MM.1S (cell line): ENCODE measurements around the gene PLXNB1.

Experiments
- DNase-seq: peaks from one replicate; pipeline ENCODE4 v3.0.0-alpha.2; 2015
- H2AFZ ChIP-seq: fragments of 300-600 bp; sonication (generic); 2 replicates; pipeline ENCODE4 v1.6.0; 2016; ENCODE audit warnings: antibody characterized with exemption, low read length
- H3F3A ChIP-seq: fragments of 300-600 bp; sonication (generic); 2 replicates; pipeline ENCODE4 v1.6.1; 2016; ENCODE audit warnings: mild to moderate bottlenecking, antibody characterized with exemption, low read length, moderate library complexity, mixed read lengths; ENCODE audit not compliant: insufficient read depth
- H3K27ac ChIP-seq: fragments of 300-600 bp; sonication (generic); 2 replicates; pipeline ENCODE4 v1.5.1; 2016; ENCODE audit warnings: mild to moderate bottlenecking, low read length
- H3K27me3 ChIP-seq: fragments of 300-600 bp; sonication (generic); replicated peaks from 2 replicates; pipeline ENCODE4 v1.6.0; 2016; ENCODE audit warnings: low read length; ENCODE audit not compliant: insufficient read depth
- H3K36me3 ChIP-seq: fragments of 300-600 bp; sonication (generic); replicated peaks from 2 replicates; pipeline ENCODE4 v1.6.1; 2016; ENCODE audit warnings: mild to moderate bottlenecking, low read length, mixed read lengths; ENCODE audit not compliant: insufficient read depth
- H3K4me1 ChIP-seq: fragments of 300-600 bp; sonication (generic); 2 replicates; pipeline ENCODE4 v1.6.1; 2016; ENCODE audit warnings: low read length, mixed read lengths
- H3K4me2 ChIP-seq: fragments of 300-600 bp; sonication (generic); 2 replicates; pipeline ENCODE4 v1.6.0; 2016; ENCODE audit warnings: low read depth, low read length
- H3K4me3 ChIP-seq: fragments of 300-600 bp; sonication (generic); 2 replicates; pipeline ENCODE4 v1.5.1; 2016; ENCODE audit warnings: low read length, mixed read lengths
- H3K79me2 ChIP-seq: fragments of 300-600 bp; sonication (generic); 2 replicates; pipeline ENCODE4 v1.6.1; 2016; ENCODE audit warnings: mixed run types, low read length, mixed read lengths
- H3K9ac ChIP-seq: fragments of 300-600 bp; sonication (generic); 2 replicates; pipeline ENCODE4 v1.6.1; 2016; ENCODE audit warnings: low read length, mixed read lengths
- H3K9me2 ChIP-seq: fragments of 300-600 bp; sonication (generic); replicated peaks from 2 replicates; pipeline ENCODE4 v1.6.1; 2016; ENCODE audit warnings: mild to moderate bottlenecking, low read length, mixed read lengths; ENCODE audit not compliant: insufficient read depth
- H3K9me3 ChIP-seq: fragments of 300-600 bp; sonication (generic); replicated peaks from 2 replicates; pipeline ENCODE4 v1.6.1; 2016; ENCODE audit warnings: mild to moderate bottlenecking, low read length, mixed read lengths; ENCODE audit not compliant: insufficient read depth
- H4K20me1 ChIP-seq: fragments of 300-600 bp; sonication (generic); 2 replicates; pipeline ENCODE4 v1.6.1; 2016; ENCODE audit warnings: mild to moderate bottlenecking, low read length, moderate library complexity, mixed read lengths; ENCODE audit not compliant: insufficient read depth
- EZH2 ChIP-seq: fragments of 300-600 bp; sonication (generic); optimal IDR thresholded peaks from 2 replicates; pipeline ENCODE3; 2017; ENCODE audit warnings: low read depth, mild to moderate bottlenecking, antibody characterized with exemption, low read length, mixed read lengths
- EZH2phosphoT487 ChIP-seq: fragments of 300-600 bp; sonication (generic); IDR thresholded peaks from 2 replicates; pipeline ENCODE4 v1.6.1; 2018; ENCODE audit warnings: antibody characterized with exemption, low read length
- TF ChIP-seq, protein P1 (sequence below): fragments of 300-600 bp; sonication (generic); IDR thresholded peaks from 2 replicates; pipeline ENCODE4 v1.5.1; 2016; ENCODE audit warnings: antibody characterized with exemption, low read length, mixed read lengths

Gene PLXNB1

DNA sequence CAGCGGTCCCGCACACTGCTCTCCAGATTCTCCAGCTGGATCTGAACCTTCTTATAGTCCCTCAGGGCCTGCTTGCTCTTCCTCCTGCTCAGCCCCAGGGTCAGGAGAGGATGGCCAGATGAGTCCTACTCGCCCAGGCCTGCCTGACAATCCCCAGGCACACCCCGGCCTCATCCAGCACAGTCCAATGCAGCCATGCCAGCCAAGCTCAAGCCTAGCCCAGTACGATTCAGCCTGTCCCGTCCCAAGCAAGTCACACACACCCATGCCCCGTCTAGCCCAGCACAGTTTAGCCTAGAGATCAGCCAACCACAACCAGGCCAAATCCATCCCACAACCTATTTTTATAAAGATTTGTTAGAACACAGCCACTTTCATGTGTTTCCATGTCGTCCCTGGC lies 16.8 kb downstream of the PLXNB1 start:
- H3K27ac ChIP-seq, result no peak overlapping the region
- no peak overlapping the region for H2AFZ ChIP-seq
- no peak overlapping the region for H3K4me2 ChIP-seq
- no peak overlapping the region for H3K9ac ChIP-seq
- no peaks in the 10 kb centered on the region for H3F3A ChIP-seq
- TF ChIP-seq, protein P1, sequence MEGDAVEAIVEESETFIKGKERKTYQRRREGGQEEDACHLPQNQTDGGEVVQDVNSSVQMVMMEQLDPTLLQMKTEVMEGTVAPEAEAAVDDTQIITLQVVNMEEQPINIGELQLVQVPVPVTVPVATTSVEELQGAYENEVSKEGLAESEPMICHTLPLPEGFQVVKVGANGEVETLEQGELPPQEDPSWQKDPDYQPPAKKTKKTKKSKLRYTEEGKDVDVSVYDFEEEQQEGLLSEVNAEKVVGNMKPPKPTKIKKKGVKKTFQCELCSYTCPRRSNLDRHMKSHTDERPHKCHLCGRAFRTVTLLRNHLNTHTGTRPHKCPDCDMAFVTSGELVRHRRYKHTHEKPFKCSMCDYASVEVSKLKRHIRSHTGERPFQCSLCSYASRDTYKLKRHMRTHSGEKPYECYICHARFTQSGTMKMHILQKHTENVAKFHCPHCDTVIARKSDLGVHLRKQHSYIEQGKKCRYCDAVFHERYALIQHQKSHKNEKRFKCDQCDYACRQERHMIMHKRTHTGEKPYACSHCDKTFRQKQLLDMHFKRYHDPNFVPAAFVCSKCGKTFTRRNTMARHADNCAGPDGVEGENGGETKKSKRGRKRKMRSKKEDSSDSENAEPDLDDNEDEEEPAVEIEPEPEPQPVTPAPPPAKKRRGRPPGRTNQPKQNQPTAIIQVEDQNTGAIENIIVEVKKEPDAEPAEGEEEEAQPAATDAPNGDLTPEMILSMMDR, result no peak
- TF ChIP-seq EZH2phosphoT487 (no peak), EZH2 (no peak)
- H3K9me2 ChIP-seq, result no peaks in the 10 kb centered on the region
- peaks cover 26% of the 10 kb centered on the region; the same call in 1 of the 2 replicates for H3K27me3 ChIP-seq
- no peaks in the 10 kb centered on the region for H3K9me3 ChIP-seq
- no peaks in the 10 kb centered on the region for H3K4me1 ChIP-seq
- no peaks in the 10 kb centered on the region for H3K79me2 ChIP-seq
- DNase-seq, result no peak
- no peaks in the 10 kb centered on the region for H4K20me1 ChIP-seq
- H3K4me3 ChIP-seq, result no peak overlapping the region
- no peaks in the 10 kb centered on the region for H3K36me3 ChIP-seq

- H4K20me1 ChIP-seq, result no peaks in the 10 kb centered on the region
- TF ChIP-seq EZH2 (no peak), EZH2phosphoT487 (no peak)
- TF ChIP-seq, protein P1, result no peak
- no peak overlapping the region for H2AFZ ChIP-seq
- no peaks in the 10 kb centered on the region for H3K4me1 ChIP-seq
- H3K4me2 ChIP-seq, result no peak overlapping the region
- no peak overlapping the region for H3K4me3 ChIP-seq
- no peak for DNase-seq
- H3K79me2 ChIP-seq, result no peaks in the 10 kb centered on the region
- H3K27me3 ChIP-seq, result peaks cover 29% of the 10 kb centered on the region
- no peaks in the 10 kb centered on the region for H3K36me3 ChIP-seq
- no peak overlapping the region for H3K9ac ChIP-seq
- H3K9me2 ChIP-seq, result no peaks in the 10 kb centered on the region
- H3K9me3 ChIP-seq, result no peaks in the 10 kb centered on the region
- H3K27ac ChIP-seq, result no peak overlapping the region
- H3F3A ChIP-seq, result no peaks in the 10 kb centered on the region
Measured at GRCh38 chr3:48412375-48413001, 17.4 kb downstream of the PLXNB1 start.

- Histone ChIP-seq H3K9ac (no peak overlapping the region), H3K27ac (no peak overlapping the region), H3K9me3 (no peaks in the 10 kb centered on the region), H3K9me2 (no peaks in the 10 kb centered on the region), H2AFZ (no peak overlapping the region), H3F3A (no peaks in the 10 kb centered on the region), H3K79me2 (no peaks in the 10 kb centered on the region), H3K36me3 (no peaks in the 10 kb centered on the region), H3K4me2 (no peak overlapping the region), H3K4me1 (no peaks in the 10 kb centered on the region), H3K27me3 (peaks cover 26% of the 10 kb centered on the region), H3K4me3 (no peak overlapping the region), H4K20me1 (no peaks in the 10 kb centered on the region)
- no peak for DNase-seq
- TF ChIP-seq EZH2 (no peak), EZH2phosphoT487 (no peak)
- TF ChIP-seq, protein P1, result no peak
Measured at GRCh38 chr3:48411606-48412374, 18.1 kb downstream of the PLXNB1 start.
